Measurements from ENCODE around the gene SDC1.

SDC1 gene

GRCh38 chr2:20229322-20230113 is 4.6 kb upstream of the SDC1 start:
- no peak for DNase-seq (ENCODE audit: low read depth in 3 of 3, low spot score in 1 of 3)

DNA sequence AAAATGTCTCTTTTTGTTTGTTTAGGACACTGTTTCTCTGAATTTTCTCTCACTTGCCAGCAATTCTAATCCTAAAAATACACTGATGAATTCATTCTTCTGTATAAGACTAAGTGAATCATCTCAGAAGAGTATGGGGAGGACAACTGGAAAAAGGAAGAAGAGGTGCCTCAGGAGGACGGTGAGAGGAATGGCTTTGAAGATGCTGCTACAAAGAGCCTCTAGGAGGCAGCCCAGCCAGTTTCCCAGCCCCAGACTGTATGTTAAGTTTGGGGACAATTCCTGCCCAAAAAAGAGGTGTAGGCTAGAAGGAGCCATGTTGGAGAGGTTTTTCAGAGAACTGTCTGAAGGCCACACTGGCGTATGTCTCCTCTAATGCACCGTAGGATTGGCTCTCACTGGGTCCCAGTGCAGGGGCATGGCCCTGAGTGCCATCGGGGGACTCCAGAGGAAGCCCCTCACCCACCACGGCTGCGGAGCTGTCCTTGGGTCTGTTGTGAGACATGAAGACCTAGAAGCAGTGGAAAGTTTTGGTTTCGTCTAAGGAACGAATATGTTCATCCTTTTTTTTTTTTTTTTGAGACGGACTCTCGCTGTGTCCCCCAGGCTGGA is 3.1 kb upstream of the SDC1 start:
- no peak for DNase-seq (ENCODE audit: low read depth in 3 of 3, low spot score in 1 of 3)

DNA sequence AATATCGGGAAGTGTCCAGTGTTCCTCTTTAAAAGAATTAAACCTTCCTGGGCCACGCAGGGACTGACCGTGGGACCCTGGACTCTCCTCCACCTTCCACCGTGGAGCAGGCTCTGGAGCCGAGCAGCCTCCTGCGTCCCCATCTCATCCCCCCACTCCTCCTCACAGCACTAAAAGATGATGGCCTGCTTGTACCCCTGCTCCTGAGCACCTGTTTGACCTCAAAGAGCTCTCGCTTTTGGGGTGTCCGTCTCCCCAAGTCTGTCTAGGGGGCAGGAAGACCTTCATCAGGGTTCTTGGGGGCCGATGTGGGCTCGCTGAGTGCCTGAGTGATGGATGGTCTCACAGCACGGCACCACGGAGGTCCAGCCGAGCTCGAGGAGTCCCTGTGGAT is 1.2 kb upstream of the SDC1 start:
- DNase-seq (ENCODE audit: low read depth in 3 of 3, low spot score in 1 of 3) = no peak

GRCh38 chr2:20225294-20226151 is 593 bp upstream of the SDC1 start:
- no peak for DNase-seq (ENCODE audit: low read depth in 3 of 3, low spot score in 1 of 3)

DNA sequence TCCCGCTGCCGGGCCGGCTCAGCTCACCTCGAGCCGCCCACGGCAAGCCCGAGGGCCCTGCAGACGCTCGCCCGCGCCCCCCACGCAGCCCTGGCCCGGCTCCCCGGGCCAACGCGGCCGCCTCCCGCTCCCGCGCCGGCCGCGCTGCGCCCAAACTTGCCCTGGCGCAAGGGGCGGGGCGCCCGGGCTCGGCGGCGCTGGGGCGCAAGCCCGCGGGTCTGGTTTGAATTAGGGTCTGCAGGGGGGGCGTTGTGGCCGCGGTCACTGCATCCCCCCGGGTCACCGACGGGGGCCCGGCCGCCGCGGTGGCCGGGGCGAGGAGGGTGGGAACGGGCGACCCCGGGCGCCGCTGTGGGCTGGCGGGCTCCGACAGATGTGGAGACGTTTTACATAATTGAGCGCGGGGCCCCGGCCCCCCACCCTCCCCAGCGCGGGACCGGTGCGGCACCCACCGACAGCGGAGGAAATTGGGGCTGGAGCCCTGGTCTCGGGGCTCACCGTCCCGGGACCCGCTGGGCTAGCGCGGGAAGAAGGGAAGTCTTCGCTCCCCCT is 690 bp downstream of the SDC1 start:
- DNase-seq (ENCODE audit: low read depth in 3 of 3, low spot score in 1 of 3) = no peak

DNA sequence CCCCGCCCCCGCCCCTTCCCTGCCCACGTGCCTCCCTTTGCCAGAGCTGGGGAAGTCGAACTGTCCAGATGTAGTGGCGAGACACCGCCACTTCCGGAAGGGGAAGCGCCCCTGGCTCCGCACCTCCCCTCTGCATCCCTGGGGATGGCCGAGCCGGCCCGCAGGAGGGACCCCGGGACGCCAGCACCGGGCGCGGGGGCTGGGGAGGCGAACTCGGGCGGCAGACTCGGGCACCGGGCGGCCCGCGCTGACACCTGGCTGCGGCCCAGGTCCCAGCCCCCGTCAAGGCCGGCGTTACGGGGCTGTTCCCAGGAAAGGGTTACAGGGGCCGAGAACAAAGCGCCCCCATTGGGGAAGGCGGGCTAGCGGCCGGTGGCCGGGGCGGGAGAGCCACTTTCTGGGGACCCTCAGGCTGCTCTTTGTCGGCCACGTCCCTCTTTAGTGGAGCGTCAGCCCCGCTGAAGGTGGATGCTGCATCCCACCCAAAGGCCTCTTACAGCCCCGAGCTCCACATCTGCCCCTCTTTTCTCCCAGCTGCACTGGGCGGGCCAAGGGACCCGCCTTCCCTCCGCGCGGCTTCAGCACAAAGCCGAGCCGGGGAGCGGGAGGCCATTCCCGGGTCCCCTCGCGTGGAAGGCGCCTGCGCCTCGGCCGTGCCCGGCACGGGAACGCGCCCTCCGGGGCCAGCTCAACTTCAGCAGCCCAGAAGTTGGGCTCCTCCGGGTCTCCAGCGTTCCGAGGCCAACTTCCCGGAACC is 1.3 kb downstream of the SDC1 start:
- no peak for DNase-seq (ENCODE audit: low read depth in 3 of 3, low spot score in 1 of 3)

GRCh38 chr2:20222769-20223406 is 2.0 kb downstream of the SDC1 start:
- DNase-seq (ENCODE audit: low read depth in 3 of 3, low spot score in 1 of 3) = no peak

DNA sequence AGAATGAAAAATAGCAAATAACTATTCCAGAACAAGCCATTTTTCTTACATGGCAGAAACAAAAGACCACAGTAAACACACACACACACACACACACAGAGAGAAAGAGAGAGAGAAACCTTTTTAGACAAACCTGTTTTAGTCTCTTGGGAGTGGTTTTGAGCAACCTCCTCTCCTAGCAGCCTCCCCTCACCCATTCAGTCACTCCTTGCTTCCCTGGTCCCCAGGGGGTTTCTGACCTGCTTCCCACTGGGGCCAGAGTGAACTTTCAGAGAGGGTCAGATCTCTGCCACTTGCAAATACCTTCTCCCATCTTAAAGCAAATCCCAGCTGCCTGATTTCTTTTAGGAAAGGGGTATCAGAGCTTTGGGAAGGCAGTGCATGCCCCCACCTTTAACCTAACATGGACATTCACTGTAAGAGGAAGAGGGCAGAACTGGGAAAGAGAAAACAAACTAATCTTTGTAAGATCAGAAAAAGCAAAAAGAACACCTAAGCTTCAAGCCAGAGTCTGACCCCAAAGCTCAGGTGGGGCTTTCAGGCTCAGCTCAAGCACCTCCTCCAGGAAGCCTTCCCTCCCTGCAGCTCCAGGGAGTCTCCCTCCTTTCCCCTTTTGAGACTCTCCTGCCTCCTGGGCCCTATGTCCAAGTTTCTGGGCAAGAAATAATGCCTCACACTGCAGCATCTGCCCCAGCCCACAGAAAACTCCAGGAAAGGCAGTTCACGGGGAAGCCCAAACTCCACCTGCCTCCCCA is 2.7 kb downstream of the SDC1 start:
- DNase-seq (ENCODE audit: low read depth in 3 of 3, low spot score in 1 of 3) = no peak

- DNase-seq (ENCODE audit: low read depth in 3 of 3, low spot score in 1 of 3) = no peak
Observed at GRCh38 chr2:20221555-20221973, 3.4 kb downstream of the SDC1 start.

- DNase-seq (ENCODE audit: low read depth in 3 of 3, low spot score in 1 of 3) = no peak
Observed at GRCh38 chr2:20220806-20221554, 4.0 kb downstream of the SDC1 start.

GRCh38 chr2:20219763-20220380 is 5.1 kb downstream of the SDC1 start:
- DNase-seq (ENCODE audit: low read depth in 3 of 3, low spot score in 1 of 3) = no peak

DNA sequence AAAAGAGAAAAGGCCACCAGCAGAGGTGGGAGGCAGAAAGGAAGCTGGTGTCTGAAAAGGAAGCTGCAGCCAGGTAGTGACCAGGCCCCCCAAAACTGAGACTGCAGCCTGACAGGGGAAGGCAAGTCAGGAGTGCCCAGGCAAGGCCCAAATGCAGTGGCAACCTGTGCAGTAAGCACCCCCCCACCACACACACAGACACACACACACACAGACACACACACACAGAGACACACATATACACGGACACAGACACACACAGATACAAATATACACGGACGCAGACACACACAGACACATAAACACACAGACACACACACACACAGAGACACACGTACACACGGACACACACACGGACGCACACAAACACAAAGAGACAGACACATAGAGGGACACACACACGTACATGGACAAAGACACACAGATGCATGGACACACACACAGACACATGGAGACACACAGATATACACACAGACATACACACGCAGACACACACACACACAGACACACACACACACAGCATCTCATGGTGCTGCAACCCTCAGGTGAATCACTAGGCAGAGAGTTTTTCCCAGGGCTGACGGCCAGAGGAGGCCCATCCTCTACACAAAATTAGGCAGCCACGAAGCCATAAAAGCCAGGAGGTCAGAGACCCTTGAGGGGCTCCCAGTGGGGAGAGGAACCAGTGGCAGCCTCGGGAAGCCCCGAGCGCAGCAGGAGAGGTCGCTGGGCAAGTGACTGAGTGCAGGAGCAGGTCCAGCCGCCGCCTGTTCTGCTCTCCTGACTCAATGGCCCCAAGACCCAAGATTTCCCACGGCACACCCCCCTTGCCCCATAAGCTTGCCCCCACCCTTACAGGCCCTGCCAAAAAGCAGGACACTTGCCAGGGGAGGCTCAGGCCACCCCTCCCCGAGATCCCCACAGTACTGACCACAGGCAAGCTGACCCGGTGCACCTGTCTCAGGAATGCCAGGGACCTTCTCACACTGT is 6.3 kb downstream of the SDC1 start:
- no peak for DNase-seq (ENCODE audit: low read depth in 3 of 3, low spot score in 1 of 3)

- DNase-seq (ENCODE audit: low read depth in 3 of 3, low spot score in 1 of 3) = no peak
Observed at GRCh38 chr2:20217041-20217970, 7.6 kb downstream of the SDC1 start.

DNA sequence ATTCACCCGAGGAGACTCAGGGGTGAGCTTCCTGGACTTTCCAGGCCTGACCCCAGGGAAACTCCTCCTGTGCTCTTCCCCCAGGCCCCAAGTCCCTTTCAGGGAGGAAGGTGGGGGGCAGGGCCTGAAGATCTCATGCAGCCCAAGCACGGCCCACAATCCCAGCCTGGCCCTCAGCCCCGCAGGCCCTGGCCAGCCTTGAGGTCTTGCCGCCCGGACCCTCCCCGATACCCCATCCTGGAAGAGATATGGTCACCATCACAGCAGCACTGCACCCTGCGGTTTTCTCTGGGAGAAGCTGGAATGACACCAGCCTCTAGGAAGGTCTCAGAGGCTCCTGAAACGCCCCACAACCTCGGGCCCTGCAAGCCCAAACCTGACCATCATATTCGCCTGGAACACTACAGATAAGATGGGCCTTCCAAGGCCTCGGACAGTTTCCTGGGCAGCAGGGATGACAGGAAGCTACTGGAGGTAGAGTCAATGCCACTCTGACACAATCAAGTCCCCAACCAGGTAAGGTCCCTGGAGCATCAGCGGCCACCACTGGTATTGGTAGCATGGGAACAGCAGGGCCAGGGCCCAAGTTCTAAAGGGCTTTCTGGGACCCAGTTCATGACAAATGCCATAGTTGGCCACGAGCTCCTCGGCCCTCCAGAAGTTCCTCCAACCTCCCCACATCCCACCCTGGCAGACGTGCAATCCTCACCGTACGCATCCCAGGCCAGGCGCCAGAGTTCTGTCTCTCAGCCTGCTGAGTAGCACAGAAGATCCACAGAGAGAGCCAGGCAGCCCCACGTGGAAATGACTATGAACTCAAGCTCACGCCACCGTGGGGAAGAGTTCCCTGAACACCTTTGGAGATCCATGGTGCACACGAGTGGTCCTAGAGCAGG is 8.6 kb downstream of the SDC1 start:
- DNase-seq (ENCODE audit: low read depth in 3 of 3, low spot score in 1 of 3) = no peak

All from stimulated activated CD4-positive, alpha-beta T cell treated with anti-CD3 and anti-CD28 coated beads, TNF-alpha, amount 100 ng/mL, for 1 hour (primary cell).